Measurements from ENCODE around the gene CRIP2. TPM values are rescaled to one million over a fixed set of nuclear protein-coding genes. Genes with fewer than 3 reads are reported as not detected.
A peak's percentile ranks its signal among the peaks of the same experiment; 100 is the strongest.

CRIP2 gene
- total RNA-seq, 2 donors from 2014 or later: 51.6 to 58.8 TPM

GRCh38 chr14:105502446-105503295 lies 28.1 kb downstream of the CRIP2 start:
- H3K27ac Mint-ChIP-seq: peak overlapping the region; percentile 95
- peak overlapping the region; percentile 74 for H3K4me3 Mint-ChIP-seq

DNA sequence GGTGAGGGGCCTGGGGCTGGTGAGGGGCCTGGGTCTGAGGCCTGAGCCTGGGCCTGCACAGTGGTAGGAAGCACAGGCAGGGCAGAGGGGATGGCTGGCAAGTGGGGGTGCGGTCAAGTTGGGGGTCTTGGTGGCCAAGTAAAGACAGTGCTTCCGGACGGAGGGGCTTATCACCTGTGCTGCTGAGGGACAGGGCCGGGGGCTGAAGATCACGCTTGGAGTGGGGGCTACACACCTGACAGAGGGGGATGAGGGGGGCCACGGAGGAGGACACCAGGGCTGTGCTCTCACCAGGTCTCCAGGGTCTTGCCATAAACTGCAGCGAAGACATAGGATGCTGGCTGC lies 28.6 kb downstream of the CRIP2 start:
- ATAC-seq (no peak), DNase-seq (no peak)
- Mint-ChIP-seq H3K4me1 (peaks cover 15% of the 10 kb centered on the region), H3K27ac (peak overlapping the region; percentile 95), H3K36me3 (ENCODE audit: low read depth) (no peaks in the 10 kb centered on the region), H3K27me3 (peaks cover 7% of the 10 kb centered on the region), H3K4me3 (peak overlapping the region; percentile 74)
- H3K9me3 ChIP-seq (ENCODE audit: control insufficient read depth, low read length, poor library complexity, severe bottlenecking): no peaks in the 10 kb centered on the region

More at GRCh38 chr14:105502446-105503295, 28.1 kb downstream of the CRIP2 start:
- Mint-ChIP-seq H3K27me3 (peaks cover 2% of the 10 kb centered on the region), H3K36me3 (ENCODE audit: low read depth) (no peaks in the 10 kb centered on the region), H3K4me1 (peaks cover 15% of the 10 kb centered on the region)
- DNase-seq (peak in 1 of 3 donors; percentile 14), ATAC-seq (no peak)
- no peaks in the 10 kb centered on the region for H3K9me3 ChIP-seq (ENCODE audit: control insufficient read depth, low read length, poor library complexity, severe bottlenecking)

GRCh38 chr14:105503935-105504692 lies 29.5 kb downstream of the CRIP2 start:
- ATAC-seq (peak; percentile 5), DNase-seq (no peak)
- Mint-ChIP-seq H3K36me3 (ENCODE audit: low read depth) (peaks cover 2% of the 10 kb centered on the region), H3K27me3 (peaks cover 13% of the 10 kb centered on the region), H3K4me3 (peak overlapping the region; percentile 52), H3K4me1 (peaks cover 15% of the 10 kb centered on the region), H3K27ac (peak overlapping the region; percentile 95)
- no peaks in the 10 kb centered on the region for H3K9me3 ChIP-seq (ENCODE audit: control insufficient read depth, low read length, poor library complexity, severe bottlenecking)

- Mint-ChIP-seq H3K36me3 (ENCODE audit: low read depth) (peaks cover 2% of the 10 kb centered on the region), H3K27me3 (peaks cover 13% of the 10 kb centered on the region), H3K4me1 (peaks cover 15% of the 10 kb centered on the region), H3K27ac (peak overlapping the region; percentile 95), H3K4me3 (no peak overlapping the region)
- DNase-seq (no peak), ATAC-seq (no peak)
- H3K9me3 ChIP-seq (ENCODE audit: control insufficient read depth, low read length, poor library complexity, severe bottlenecking): no peaks in the 10 kb centered on the region
Observed at GRCh38 chr14:105505101-105505500, 30.5 kb downstream of the CRIP2 start.

- DNase-seq: no peak
- ATAC-seq: no peak
- peaks cover 24% of the 10 kb centered on the region for H3K27me3 Mint-ChIP-seq
- peaks cover 15% of the 10 kb centered on the region for H3K4me1 Mint-ChIP-seq
- H3K4me3 Mint-ChIP-seq: no peak overlapping the region
- H3K36me3 Mint-ChIP-seq (ENCODE audit: low read depth): peaks cover 2% of the 10 kb centered on the region
- no peaks in the 10 kb centered on the region for H3K9me3 ChIP-seq (ENCODE audit: control insufficient read depth, low read length, poor library complexity, severe bottlenecking)
- H3K27ac Mint-ChIP-seq: peak overlapping the region; percentile 83
Observed at GRCh38 chr14:105507247-105507646, 32.6 kb downstream of the CRIP2 start.

GRCh38 chr14:105508069-105508468 lies 33.4 kb downstream of the CRIP2 start:
- peaks cover 2% of the 10 kb centered on the region for H3K36me3 Mint-ChIP-seq (ENCODE audit: low read depth)
- no peak for DNase-seq
- ATAC-seq: no peak
- H3K4me3 Mint-ChIP-seq: peak overlapping the region; percentile 7
- H3K9me3 ChIP-seq (ENCODE audit: control insufficient read depth, low read length, poor library complexity, severe bottlenecking): no peaks in the 10 kb centered on the region
- H3K4me1 Mint-ChIP-seq: peaks cover 8% of the 10 kb centered on the region
- peaks cover 30% of the 10 kb centered on the region for H3K27me3 Mint-ChIP-seq
- H3K27ac Mint-ChIP-seq: peak overlapping the region; percentile 88

GRCh38 chr14:105508601-105509000 lies 34.0 kb downstream of the CRIP2 start:
- ATAC-seq (no peak), DNase-seq (no peak)
- H3K9me3 ChIP-seq (ENCODE audit: control insufficient read depth, low read length, poor library complexity, severe bottlenecking): no peaks in the 10 kb centered on the region
- H3K27me3 Mint-ChIP-seq: peaks cover 32% of the 10 kb centered on the region
- H3K4me1 Mint-ChIP-seq: peaks cover 5% of the 10 kb centered on the region
- H3K36me3 Mint-ChIP-seq (ENCODE audit: low read depth): peaks cover 2% of the 10 kb centered on the region
- H3K4me3 Mint-ChIP-seq: peak overlapping the region; percentile 80
- H3K27ac Mint-ChIP-seq: peak overlapping the region; percentile 39

DNA sequence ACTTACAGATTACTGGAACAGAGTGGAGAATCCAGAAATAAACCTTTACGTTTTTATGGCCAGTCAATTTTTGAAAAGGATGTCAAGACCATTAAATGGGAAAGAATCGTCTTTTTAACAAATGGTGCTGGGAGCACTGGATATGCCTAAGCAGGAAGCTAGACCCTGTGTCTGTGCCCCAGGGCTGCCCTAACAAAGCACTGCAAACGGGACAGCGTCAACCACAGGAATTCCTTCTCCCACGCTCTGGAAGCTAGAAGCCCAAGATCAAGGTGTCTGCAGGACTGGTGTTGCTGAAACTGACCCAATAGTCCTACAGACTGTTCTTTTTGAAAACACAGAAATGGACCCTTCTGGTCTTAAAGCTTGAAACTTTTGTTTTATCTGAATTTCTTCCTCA lies 42.5 kb downstream of the CRIP2 start:
- DNase-seq (no peak), ATAC-seq (no peak)
- Mint-ChIP-seq H3K36me3 (ENCODE audit: low read depth) (peaks cover 2% of the 10 kb centered on the region), H3K27ac (no peak overlapping the region), H3K4me3 (no peak overlapping the region), H3K4me1 (no peaks in the 10 kb centered on the region), H3K27me3 (peaks cover 57% of the 10 kb centered on the region)
- H3K9me3 ChIP-seq (ENCODE audit: control insufficient read depth, low read length, poor library complexity, severe bottlenecking): no peaks in the 10 kb centered on the region

DNA sequence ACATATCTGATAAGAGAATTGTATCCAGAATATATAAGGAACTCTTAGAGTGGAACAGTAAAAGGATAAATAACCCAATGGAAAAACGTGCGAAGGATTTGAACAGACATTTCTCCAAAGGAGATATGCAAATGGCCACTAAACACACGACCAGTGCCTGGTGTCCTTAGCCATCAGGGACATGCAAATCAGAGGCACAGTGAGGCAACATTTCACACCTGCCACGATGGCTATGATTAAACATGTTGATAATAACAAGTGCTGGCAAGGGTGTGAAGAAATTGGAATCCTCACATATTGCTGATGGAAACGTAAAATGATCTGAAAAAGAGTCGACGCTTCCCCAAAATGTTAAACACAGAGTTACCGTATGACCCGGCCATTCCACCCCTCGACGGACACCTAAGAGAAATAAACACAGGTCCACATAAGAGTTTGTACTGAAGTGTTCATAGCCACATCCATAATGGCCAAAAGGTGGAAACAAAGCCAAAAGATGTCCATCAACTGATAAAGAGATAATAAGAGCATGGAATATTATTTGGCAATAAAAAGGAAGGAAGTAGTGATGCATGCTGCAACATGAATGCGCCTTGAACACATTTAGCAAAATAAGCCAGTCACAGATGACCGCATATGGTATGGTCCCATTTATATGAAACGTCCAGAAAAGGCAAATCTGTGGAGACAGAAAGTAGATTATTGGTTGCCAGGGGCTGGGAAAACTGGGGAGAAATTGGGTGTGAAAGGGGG lies 45.5 kb downstream of the CRIP2 start:
- Mint-ChIP-seq H3K27me3 (peaks cover 48% of the 10 kb centered on the region), H3K36me3 (ENCODE audit: low read depth) (peaks cover 2% of the 10 kb centered on the region), H3K4me1 (peaks cover 3% of the 10 kb centered on the region), H3K27ac (no peak overlapping the region), H3K4me3 (no peak overlapping the region)
- no peak for ATAC-seq
- DNase-seq: no peak
- H3K9me3 ChIP-seq (ENCODE audit: control insufficient read depth, low read length, poor library complexity, severe bottlenecking): no peaks in the 10 kb centered on the region

GRCh38 chr14:105525326-105525725 lies 50.7 kb downstream of the CRIP2 start:
- DNase-seq: no peak
- no peak for ATAC-seq
- Mint-ChIP-seq H3K4me3 (peak overlapping the region; percentile 52), H3K4me1 (peaks cover 14% of the 10 kb centered on the region), H3K27ac (no peak overlapping the region), H3K36me3 (ENCODE audit: low read depth) (peaks cover 1% of the 10 kb centered on the region), H3K27me3 (peaks cover 8% of the 10 kb centered on the region)
- no peaks in the 10 kb centered on the region for H3K9me3 ChIP-seq (ENCODE audit: control insufficient read depth, low read length, poor library complexity, severe bottlenecking)

DNA sequence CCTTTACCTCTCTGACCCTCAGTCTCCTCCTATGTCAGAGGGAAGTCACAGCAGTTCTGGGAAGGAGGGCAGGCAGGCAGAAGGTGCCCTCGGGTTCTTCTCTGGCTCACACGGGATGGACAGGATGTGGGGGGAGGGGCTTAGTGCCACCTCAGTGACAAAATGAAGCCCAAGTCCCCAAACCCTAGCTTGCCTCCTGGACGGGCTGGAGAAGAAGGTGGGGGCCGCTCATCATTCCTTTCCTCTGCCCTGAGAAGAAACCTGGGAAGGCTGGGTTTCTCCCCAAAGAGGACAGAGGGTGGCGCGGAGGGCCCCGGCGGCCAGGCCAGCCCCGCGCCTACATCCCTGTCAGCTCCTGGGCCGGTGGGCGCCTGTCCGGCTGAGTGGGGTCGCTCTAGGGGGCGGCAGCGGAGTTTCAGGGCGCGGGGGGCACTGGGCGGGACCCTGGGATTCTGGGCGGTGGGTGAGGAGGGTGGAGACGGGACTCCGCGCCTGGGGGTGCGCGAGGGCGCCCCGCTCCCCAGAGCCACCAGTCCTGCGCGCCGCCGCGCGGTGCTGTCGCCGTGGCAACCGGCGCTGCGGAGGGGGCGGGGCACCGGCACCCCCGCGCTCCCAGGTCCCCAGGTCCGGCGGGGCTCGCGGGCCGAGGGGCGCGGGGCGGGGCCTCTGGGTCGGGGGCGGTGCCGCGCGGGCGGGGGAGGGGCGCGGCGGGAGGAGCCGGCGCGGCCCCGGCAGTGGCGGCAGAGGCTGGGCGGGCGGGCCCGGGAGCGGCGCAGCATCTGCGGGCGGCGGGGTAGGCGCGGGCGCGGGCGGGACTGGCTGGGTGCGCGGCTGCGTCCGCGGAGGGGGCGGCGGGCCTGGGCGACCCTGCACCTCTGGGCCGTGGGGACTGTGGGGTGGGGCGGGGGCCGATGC lies 51.5 kb downstream of the CRIP2 start, which contains the start of gene TMEM121:
Gene TMEM121, plus strand, starts transcription at position 723 of the 915 bp plus-strand sequence. CDS start 2,252 bp downstream, outside the sequence.
- H3K4me1 Mint-ChIP-seq: peaks cover 17% of the 10 kb centered on the region
- no peaks in the 10 kb centered on the region for H3K36me3 Mint-ChIP-seq (ENCODE audit: low read depth)
- ATAC-seq: peak; percentile 45
- peak within 1 kb of the TSS; percentile 93 for H3K4me3 Mint-ChIP-seq
- H3K27ac Mint-ChIP-seq: peak within 1 kb of the TSS; percentile 14
- no peaks in the 10 kb centered on the region for H3K9me3 ChIP-seq (ENCODE audit: control insufficient read depth, low read length, poor library complexity, severe bottlenecking)
- DNase-seq: peak in 2 of 3 donors; percentile 50 to 53
- H3K27me3 Mint-ChIP-seq: peaks cover 6% of the 10 kb centered on the region

GRCh38 chr14:105526776-105527380 lies 52.3 kb downstream of the CRIP2 start:
- Mint-ChIP-seq H3K27ac (no peak overlapping the region), H3K4me3 (peak overlapping the region; percentile 93), H3K36me3 (ENCODE audit: low read depth) (no peaks in the 10 kb centered on the region), H3K27me3 (peaks cover 6% of the 10 kb centered on the region), H3K4me1 (peaks cover 18% of the 10 kb centered on the region)
- no peaks in the 10 kb centered on the region for H3K9me3 ChIP-seq (ENCODE audit: control insufficient read depth, low read length, poor library complexity, severe bottlenecking)
- ATAC-seq (no peak), DNase-seq (no peak)
